HG03432 (cell line): ENCODE measurements around the gene INPP5A.

Source experiments
- ATAC-seq: cut with Tn5 transposase; IDR thresholded peaks from one replicate; pipeline ENCODE4 v1.9.1; 2021; ENCODE audit warnings: mild to moderate bottlenecking, moderate library complexity; ENCODE audit not compliant: unreplicated experiment

INPP5A gene

GRCh38 chr10:132517951-132518521, 19.6 kb upstream of the INPP5A start:
- no peak for ATAC-seq

GRCh38 chr10:132518572-132519381, 18.8 kb upstream of the INPP5A start:
- no peak for ATAC-seq

GRCh38 chr10:132519382-132520176, 18.0 kb upstream of the INPP5A start:
- ATAC-seq: no peak

- no peak for ATAC-seq
Measured at GRCh38 chr10:132520177-132520811, 17.3 kb upstream of the INPP5A start.

- no peak for ATAC-seq
Measured at GRCh38 chr10:132521041-132521465, 16.5 kb upstream of the INPP5A start.

- no peak for ATAC-seq
Measured at GRCh38 chr10:132521466-132522102, 16.0 kb upstream of the INPP5A start.

GRCh38 chr10:132522521-132523411, 14.8 kb upstream of the INPP5A start:
- ATAC-seq: no peak

DNA sequence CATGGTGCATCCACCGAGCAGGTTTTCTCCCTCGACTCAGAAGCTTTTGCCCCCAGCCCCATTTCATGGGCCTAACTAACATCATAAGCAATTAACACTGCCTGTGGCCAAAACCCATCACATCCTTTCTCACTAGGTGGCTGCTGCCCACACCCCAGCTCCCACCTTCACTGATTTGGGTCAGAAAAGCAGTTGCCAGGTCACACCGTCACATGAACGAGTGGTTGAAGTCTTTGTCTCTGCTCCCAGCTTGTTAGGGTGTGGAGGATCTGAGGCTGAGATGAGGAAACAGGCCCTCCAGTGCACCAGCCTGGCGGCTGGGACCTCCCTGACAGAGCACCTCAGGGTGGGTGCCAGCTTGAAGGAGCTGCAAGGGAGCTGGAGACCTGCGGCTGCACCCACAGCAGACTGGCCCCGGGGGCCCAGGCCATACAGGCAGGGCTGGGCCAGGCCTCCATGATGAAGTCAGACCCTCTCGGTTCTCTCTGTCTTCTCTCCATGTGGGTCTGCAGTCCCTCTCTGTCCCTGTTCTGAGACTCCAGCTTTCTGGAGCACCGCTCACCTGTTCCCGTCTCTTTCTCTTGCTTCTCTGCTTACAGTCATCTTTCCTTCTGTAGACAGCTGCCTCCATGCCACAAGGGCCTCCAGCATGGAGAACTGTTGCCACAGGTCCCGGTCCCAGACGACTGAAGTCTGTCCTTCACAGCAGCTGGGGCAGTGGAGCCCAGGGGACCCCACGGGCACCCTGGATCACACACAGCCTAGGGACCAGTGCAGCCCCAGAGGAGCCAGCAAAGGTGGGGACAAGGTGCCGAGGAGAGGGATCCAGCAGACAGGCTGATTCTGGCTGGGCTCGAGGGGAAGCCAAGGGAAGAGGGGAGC, 13.8 kb upstream of the INPP5A start:
- ATAC-seq: no peak

- no peak for ATAC-seq
Measured at GRCh38 chr10:132524443-132525285, 12.9 kb upstream of the INPP5A start.

GRCh38 chr10:132526676-132527075, 10.9 kb upstream of the INPP5A start:
- no peak for ATAC-seq

DNA sequence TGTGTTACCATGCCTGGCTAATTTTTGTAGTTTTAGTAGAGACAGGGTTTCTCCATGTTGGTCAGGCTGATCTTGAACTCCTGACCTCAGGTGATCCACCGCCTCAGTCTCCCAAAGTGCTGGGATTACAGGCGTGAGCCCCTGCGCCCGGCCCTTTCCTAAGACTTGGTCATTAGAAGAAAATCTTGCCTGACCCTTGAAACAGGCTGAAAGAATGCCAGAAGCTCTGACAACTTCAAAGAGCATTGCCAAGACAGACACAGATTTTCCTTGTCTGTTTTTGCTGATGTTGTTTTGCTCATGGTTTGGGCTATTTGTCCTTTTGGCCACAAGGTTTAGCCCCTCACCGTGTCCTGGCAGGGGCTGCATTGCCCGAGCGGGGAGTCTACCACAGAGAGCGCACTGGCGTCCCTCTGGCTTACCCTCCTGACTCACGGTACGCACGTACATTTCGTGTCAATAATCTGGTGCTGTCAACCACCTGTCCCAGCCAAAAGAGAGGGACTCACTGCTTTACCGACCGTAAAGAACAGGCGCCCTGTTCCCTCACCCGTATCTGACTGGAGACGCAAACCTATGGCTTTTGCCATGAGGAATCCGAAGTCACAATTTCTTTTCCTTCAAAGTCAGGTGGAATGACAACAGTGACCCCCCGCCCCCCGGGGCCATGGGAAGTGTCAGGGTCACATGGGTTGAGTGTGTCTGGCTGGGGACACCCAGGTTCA, 10.1 kb upstream of the INPP5A start:
- no peak for ATAC-seq

- no peak for ATAC-seq
Measured at GRCh38 chr10:132528064-132528691, 9.4 kb upstream of the INPP5A start.

DNA sequence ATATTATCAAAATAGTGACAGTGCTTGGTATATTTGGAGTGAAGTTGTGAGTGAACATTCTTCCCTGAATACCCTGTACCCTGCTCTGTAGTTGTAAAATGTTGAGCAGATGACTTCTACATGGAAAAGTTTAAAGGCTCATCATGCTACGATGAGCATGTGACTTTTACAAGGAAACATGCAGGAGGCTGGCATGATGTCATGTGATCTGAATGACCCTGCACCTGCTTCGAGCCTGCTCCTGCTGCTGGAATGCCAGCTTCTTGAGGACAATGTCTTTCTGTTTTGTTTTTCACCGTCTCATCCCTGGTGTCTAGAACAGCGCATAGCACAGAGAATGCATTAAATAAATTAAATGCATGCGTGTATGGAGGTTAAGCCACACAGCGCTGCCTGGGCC, 5.4 kb upstream of the INPP5A start:
- ATAC-seq: no peak

GRCh38 chr10:132532749-132533560, 4.6 kb upstream of the INPP5A start:
- no peak for ATAC-seq

GRCh38 chr10:132533571-132534260, 3.9 kb upstream of the INPP5A start:
- ATAC-seq: no peak
